Measurements from ENCODE around the gene MYH2. TPM values are rescaled to one million over a fixed set of nuclear protein-coding genes. Genes with fewer than 3 reads are reported as not detected.
"Not testable (repeated sequence)": the region's sequence is repeated elsewhere in the genome, so short reads cannot be mapped to it uniquely, and the experiment has no call there.

Gene MYH2
- 0.62 TPM for total RNA-seq

DNA sequence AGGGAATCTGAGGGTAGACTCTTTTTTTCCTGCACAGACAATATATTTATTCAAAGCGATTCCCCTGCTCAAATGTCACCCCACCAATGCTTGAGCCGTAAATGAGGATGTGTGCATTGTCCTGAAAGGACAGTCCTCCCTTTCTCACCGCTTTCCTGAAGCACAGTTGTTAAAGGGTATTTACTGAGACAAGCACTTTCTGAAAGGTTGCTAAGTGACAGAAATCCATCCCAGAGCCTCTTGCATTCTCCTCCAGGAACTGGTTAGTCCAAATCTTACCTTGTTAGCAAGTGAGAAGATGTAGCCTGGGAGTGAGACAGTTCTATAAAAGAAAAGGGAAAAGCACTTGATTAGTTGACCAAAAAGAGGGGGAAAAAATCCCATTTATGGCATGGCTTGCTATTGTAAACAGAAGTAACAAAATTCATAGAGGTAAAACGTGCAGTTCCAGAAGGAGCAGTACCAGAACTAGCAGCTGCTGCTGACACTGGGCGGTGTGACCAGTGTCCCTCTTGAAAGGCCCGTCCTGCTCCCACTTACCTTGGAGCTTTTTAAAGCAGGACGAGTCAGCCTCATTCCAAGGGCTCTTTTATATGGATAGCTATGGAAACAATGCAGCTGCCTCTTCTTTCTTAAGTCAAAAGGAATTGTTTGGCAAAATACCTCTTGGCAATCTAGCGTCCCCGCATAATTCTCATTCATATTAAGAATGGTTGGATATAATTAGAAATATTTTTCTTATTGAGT lies at the start of gene MYH2:
Gene MYH2 (minus strand): TSS at position 563 of the 747 bp plus-strand sequence. CDS start 1,738 bp downstream, outside the sequence.
- DNase-seq: no peak

DNA sequence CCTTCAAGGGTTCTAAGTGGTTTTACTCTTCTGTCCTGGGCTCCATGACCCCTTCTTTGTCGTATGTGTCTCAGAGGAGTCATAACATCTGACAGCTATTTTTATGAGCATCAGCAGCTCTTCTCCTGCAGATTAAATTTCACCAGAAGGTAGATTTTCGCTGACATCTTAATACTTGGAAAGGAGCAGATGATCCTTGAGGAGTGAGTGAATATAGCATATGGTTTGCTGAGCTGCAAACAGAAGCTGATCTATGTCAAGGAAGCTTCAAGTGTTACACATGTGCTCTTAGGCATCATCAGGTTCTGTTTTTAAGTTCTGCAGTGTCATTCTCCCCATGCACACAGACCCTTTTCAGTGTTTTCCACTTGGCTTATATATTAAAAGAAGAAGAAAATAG lies 49.2 kb upstream of the MYH2 start:
- DNase-seq: no peak

DNA sequence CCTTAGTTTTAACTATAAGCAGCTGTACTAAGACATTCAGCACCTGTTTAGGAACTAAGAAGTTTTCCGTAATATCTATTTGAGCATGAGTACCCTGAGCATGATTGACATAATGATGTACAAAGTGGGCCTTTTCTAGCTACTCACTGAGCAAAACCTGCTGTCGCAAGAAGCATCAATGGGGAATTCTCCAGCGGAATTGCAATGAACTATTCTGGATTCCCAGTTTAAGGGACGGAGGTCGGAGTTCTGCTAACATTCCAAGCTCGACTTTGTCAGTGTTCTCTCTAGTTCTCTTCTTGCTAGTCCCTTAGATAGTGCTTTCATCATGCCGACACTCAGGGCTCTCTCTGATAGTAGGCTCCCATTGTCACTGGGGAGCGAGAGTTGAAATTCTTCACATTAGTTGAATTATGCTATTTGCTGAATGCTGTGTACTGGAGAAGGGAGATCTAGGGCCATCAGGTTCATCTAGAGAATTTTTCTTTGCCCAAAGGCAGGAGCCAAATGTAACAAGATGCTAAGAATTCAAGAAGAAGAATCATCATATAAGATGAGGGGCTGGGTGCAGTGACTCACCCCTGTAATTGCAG lies 40.2 kb upstream of the MYH2 start:
- no peak for DNase-seq

GRCh38 chr17:10585529-10585928 lies 36.1 kb upstream of the MYH2 start:
- no peak for DNase-seq

DNA sequence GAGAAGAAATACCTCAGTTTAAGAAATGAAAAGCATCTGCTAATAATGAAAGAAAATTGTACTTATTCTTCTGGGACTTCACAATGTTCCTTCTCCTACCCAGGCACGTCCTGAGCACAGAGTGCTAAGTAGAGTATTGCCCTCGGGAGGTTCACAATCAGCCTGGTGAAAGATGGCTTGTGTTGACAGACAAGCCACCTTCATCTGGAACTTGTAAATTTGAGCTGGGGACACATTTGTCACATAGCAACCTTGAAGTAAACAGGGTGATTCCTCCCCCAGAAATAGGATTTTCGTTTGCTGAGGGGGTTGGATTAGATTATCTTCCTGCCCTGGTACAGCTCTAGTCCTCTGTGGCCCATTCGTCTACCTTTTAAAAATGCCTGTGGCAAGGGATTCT lies 34.4 kb upstream of the MYH2 start:
- DNase-seq: no peak

DNA sequence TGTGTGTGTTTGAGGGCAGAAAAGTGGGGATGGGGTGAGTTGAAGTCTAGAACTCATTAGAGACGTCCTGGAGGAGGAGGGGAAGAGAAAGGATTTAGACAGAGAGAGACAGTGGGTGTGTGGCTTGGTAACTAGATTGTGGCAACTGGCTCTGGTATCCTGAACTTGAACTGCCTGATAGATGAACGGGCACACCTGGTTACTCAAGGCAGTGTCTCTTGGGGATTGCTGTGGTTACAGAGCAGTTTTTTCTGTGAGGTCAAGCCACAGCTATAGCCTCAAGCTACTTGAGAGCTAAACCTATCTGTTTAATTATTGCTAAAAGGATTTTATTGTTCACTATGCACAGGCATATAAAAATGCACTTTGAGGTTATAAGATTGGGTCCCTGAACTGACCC lies 29.8 kb upstream of the MYH2 start:
- DNase-seq: no peak

- no peak for DNase-seq
Observed at GRCh38 chr17:10574324-10574723, 24.9 kb upstream of the MYH2 start.

DNA sequence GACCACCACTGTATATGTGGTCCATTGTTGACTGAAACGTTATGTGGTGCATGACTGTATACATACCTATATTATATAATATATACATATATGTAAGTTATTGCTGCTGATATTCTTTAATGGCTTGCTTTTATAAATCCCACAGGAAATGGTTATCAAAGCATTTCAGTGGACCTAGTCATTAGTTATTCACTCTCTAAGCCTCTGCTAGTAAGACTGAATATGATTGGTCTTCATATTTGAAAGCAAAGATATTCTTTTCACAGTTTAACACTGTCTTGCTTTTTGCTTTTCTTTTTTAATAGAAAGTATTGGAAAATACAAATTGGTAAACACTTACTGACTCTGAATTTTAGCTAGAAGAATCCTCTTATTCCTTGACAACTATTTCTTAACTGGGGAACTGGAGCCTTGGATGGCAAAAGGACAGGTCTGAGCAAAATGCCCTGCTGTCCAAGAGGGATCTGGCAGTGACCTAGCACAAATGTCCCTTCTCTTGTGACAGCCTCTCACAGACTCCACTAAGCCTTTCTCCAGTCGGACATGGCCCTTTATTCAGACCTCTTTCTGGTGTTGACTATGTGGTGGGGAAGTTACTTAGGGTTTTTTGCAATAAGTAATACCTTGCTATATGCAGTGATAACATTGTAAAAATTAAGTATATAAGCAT lies 14.7 kb upstream of the MYH2 start:
- no peak for DNase-seq

DNA sequence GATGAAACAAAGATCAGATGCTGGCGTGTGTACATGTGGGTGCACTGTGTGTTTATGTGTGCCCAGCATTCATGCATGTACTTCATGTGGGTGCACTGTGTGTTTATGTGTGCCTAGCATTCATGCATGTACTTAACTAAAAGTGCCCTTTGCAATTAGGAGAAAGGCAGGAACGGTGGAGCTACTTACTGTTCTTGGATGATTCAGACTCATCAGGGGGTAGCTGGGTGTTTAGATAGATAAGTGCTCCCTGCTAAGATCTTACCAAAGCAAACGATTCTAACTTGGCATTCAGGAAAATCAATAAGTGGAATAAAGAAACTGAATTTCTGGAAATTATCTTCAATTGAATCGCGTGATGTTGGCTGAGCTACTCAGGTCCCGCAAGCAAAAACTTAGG lies 8.6 kb upstream of the MYH2 start:
- DNase-seq: no peak

DNA sequence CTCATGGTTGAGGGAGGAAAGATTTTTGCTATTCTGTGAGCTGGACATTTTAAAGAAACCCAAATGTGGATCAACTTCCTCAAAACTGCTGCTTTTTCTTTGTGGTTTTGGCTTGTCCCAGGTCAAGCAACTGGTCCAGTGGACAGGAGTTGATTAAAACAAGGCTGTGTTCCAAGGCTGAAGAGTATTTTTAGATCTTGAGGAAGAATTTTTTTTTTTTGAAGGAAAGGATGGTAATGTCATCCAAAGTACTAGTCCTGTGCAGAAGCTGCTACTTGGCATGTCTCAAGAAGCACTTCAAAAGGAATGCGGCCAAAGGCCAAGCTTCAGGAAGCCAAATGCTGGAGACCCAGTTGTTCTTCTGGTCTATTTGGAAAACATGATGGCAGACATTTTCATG lies 8.0 kb upstream of the MYH2 start:
- DNase-seq: no peak

DNA sequence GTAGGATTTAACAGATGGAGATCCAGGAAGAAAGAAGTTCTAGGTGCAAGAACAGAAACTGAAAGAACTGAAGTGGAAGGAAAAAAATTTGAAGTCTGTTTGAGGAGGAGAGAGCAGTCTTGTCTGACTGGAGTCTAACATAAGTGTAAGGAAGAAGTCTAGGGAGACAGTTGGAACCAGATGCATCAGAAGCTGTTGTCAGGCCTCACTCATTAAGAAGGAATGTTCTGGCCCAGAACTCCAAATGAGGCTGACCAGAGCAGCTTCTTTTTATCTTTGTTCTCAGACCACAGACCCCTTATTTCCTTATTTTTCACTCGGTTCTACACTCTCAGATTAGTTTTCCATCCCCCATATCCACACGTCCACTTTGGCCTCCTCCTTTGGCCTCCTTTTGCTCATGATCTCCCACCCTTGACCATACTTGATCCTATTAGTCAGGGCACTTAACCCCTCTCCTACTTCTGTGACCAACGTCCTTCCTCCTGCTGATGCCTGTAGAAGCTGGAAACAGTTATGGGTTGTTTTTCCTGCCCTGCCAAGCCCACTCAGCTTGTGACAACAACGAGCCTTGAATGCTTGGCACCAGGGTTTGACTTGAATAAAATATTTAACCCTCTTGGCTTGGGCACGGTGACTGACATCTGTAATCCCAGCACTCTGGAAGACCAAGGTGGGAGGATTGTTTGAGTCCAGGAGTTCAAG lies 7.0 kb upstream of the MYH2 start:
- DNase-seq: no peak

GRCh38 chr17:10550014-10550413 lies 556 bp upstream of the MYH2 start:
- DNase-seq: no peak

GRCh38 chr17:10547351-10547750 lies 2.1 kb downstream of the MYH2 start:
- DNase-seq: no peak

DNA sequence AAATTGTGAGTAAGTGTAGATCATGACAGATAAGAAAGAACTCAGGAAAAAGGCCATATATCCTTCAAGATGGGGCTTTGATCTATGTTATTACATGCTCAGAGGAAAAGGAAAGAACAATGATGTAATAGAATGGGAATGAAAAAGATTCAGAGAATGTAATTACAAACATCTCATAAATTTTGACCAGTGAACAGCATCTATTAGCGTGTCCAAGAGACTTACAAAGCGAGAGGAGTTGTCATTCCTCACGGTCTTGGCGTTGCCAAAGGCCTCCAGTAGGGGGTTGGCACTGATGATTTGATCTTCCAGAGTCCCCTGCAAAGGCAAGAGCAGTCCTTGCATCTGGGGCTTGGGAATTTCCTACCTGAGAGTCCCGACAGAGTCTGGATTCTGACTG lies 6.0 kb downstream of the MYH2 start:
- not testable (repeated sequence) for DNase-seq

- not testable (repeated sequence) for DNase-seq
Observed at GRCh38 chr17:10541179-10541578, 8.3 kb downstream of the MYH2 start.

- no peak for DNase-seq
Observed at GRCh38 chr17:10532026-10532425, 17.4 kb downstream of the MYH2 start.

DNA sequence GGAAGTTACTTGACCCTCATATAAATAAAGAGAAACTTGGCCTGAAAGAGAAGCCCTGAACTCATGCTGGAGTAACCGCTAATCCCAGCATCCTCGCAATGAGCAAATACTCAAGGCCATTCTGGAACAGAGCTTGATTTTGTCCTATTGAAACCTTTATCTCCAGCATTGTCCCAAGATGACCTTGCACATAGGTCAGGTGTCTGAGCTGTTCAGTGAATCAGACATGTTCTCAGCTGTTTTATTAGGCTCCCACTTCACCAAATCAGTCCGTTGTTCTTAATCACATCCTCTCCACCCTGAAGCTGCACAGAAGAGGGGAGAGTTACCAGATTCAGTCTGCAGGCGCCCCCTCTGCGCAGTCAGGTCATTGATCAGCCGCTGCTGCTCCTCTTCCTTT lies 22.0 kb downstream of the MYH2 start:
- DNase-seq: no peak

DNA sequence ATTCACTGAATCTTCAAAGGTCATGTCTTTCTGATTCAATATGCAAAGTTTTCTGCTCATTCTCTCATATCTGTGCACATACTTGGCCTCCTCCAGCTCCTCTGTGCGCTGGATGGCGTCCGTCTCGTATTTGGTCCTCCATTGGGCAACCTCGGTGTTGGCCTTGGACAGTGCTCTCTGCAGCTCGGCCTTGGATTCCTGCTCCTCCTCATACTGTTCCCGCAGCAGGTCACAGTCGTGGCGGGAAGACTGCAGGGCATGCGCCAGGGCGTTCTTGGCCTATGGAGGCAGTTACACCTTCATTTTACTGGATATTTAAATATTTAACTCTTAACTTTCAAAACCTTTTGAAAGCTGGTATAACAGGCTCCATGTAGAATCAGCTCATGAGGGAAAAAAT lies 22.9 kb downstream of the MYH2 start:
- no peak for DNase-seq

- DNase-seq: no peak
Observed at GRCh38 chr17:10523064-10523463, 26.4 kb downstream of the MYH2 start.

- DNase-seq: no peak
Observed at GRCh38 chr17:10521949-10522348, 27.5 kb downstream of the MYH2 start.

- no peak for DNase-seq
Observed at GRCh38 chr17:10518271-10519037, 31.0 kb downstream of the MYH2 start, which contains the start of gene MYH1. Gene MYH1, minus strand, starts transcription at chr17:10518542. Its CDS starts 1,900 bp downstream, at chr17:10516642.

- no peak for DNase-seq
Observed at GRCh38 chr17:10516638-10517037, 32.8 kb downstream of the MYH2 start.
